GM06990 (cell line): ENCODE data around the gene GABBR2.

Experiments used
- DNase-seq: peaks from one replicate; pipeline ENCODE4 v3.0.0-alpha.2; 2011; ENCODE audit not compliant: insufficient read length; ENCODE audit errors: extremely low read depth
- H3K27me3 ChIP-seq: replicated peaks from 2 replicates; pipeline ENCODE4 v1.6.0; 2011; ENCODE audit warnings: low read length; ENCODE audit not compliant: control insufficient read depth, insufficient read depth
- H3K36me3 ChIP-seq: 2 replicates; pipeline ENCODE4 v1.5.1; 2011; ENCODE audit warnings: low read length; ENCODE audit not compliant: control insufficient read depth, insufficient read depth
- H3K4me3 ChIP-seq: replicated peaks from 2 replicates; pipeline ENCODE4 v1.5.1; 2011; ENCODE audit warnings: low read depth, mild to moderate bottlenecking, control low read depth, low read length
- TF ChIP-seq, protein P1 (sequence below): IDR thresholded peaks from 2 replicates; pipeline ENCODE4 v1.5.1; 2011; ENCODE audit warnings: low read length, control low read depth, mild to moderate bottlenecking, inconsistent platforms; ENCODE audit not compliant: insufficient read depth, poor library complexity, severe bottlenecking

Gene GABBR2

DNA sequence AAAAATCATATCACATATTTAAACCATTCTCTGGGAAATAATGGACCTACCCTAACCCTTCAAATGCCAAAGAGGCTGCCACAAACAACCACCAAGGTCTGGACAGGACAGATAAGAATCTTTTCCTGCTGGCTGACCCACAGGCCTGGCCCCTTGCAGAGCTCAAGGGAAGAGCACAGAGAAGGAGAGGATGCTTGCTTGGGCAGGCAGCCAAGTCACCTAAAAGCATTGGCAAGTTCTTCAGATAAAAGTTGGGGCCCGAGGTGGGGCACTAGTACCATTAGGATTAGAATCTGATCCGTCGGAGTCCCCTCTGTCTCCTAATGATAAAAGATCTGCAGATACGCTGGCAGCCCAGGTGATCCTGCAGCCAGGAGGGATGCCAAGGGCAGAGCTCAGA lies 176.6 kb downstream of the GABBR2 start:
- H3K4me3 ChIP-seq, result no peak overlapping the region
- H3K27me3 ChIP-seq, result no peaks in the 10 kb centered on the region
- no peaks in the 10 kb centered on the region for H3K36me3 ChIP-seq
- no peak for DNase-seq
- TF ChIP-seq, protein P1, sequence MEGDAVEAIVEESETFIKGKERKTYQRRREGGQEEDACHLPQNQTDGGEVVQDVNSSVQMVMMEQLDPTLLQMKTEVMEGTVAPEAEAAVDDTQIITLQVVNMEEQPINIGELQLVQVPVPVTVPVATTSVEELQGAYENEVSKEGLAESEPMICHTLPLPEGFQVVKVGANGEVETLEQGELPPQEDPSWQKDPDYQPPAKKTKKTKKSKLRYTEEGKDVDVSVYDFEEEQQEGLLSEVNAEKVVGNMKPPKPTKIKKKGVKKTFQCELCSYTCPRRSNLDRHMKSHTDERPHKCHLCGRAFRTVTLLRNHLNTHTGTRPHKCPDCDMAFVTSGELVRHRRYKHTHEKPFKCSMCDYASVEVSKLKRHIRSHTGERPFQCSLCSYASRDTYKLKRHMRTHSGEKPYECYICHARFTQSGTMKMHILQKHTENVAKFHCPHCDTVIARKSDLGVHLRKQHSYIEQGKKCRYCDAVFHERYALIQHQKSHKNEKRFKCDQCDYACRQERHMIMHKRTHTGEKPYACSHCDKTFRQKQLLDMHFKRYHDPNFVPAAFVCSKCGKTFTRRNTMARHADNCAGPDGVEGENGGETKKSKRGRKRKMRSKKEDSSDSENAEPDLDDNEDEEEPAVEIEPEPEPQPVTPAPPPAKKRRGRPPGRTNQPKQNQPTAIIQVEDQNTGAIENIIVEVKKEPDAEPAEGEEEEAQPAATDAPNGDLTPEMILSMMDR, result no peak

DNA sequence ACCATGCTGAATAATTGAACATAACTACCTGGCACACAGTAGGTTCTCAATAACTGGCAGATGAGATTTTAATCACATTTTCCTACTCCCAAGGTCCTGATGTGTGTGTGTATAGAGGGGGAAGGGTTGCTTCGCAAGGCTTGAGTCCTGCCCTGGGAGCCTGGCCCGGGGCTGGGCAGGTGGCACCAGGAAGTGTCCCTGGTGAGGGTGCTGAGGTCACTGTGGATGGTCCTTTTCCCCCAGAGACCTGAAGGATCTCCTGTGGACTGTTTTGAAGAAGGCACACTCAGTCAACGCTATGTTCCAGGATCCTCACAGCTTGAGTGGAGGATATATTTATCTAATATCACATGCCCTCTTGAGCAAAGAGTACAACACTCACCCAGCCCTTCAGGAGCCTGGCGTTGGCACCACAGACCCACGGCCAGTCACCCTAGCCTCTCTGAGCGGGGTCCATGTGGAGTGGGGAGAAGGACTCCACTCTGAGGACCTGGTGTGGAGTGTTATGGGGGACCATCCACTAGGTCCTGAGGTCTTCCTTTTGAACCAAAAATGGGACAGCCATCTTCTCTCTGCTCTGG lies 177.8 kb downstream of the GABBR2 start:
- Histone ChIP-seq H3K4me3 (no peak overlapping the region), H3K27me3 (no peaks in the 10 kb centered on the region), H3K36me3 (no peaks in the 10 kb centered on the region)
- TF ChIP-seq, protein P1, result no peak
- DNase-seq, result no peak

GRCh38 chr9:98530275-98530674 lies 178.5 kb downstream of the GABBR2 start:
- H3K27me3 ChIP-seq, result no peaks in the 10 kb centered on the region
- no peak for DNase-seq
- H3K36me3 ChIP-seq, result no peaks in the 10 kb centered on the region
- TF ChIP-seq, protein P1, result no peak
- no peak overlapping the region for H3K4me3 ChIP-seq

DNA sequence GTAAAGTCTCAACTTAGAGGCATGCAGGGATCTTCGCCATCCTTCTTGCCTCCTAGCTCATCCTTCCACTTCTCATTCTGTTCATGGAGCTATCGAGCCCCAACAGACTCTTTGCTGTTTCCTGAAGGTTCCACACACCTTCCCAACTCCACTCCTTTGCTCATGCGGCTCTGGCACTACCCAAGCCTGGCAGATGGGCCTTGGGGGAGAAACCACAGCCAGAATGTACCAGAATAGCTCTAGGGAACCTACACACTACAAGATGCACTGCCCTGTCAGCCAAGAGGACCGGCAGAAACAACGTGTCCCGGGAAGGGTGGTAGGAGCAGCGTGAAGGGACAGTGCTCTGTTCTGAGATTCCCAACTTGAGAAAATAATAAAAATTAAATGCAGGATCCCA lies 178.9 kb downstream of the GABBR2 start:
- Histone ChIP-seq H3K4me3 (no peak overlapping the region), H3K36me3 (no peaks in the 10 kb centered on the region), H3K27me3 (no peaks in the 10 kb centered on the region)
- DNase-seq, result no peak
- TF ChIP-seq, protein P1, result no peak

- no peak overlapping the region for H3K4me3 ChIP-seq
Observed at GRCh38 chr9:98523231-98523901, 185.4 kb downstream of the GABBR2 start.

More at GRCh38 chr9:98523231-98523901, 185.4 kb downstream of the GABBR2 start:
- H3K36me3 ChIP-seq, result no peaks in the 10 kb centered on the region
- TF ChIP-seq, protein P1, result peak; percentile 30
- DNase-seq, result no peak
- no peaks in the 10 kb centered on the region for H3K27me3 ChIP-seq
